Caco-2 (cell line): Measurements from ENCODE around the gene TMEM132D. TPM values are rescaled to one million over a fixed set of nuclear protein-coding genes. Genes with fewer than 3 reads are reported as not detected.

ENCODE experiments used
- BruUV-seq: library from RNA; stranded (reverse); fragments of 400-500 nt; replicated peaks from 2 replicates; lab custom pipeline; 2021; lab: Mats Ljungman, UMichigan
- CTCF ChIA-PET: fragments of 300-600 bp; sonication (Branson Sonifier 250); formaldehyde crosslinking; loops from one replicate; lab custom pipeline; 2022; ENCODE audit warnings: antibody characterized with exemption; lab: Charles Lee
- POLR2A ChIA-PET: fragments of 300-600 bp; sonication (Branson Sonifier 250); formaldehyde crosslinking; loops from one replicate; lab custom pipeline; 2022; ENCODE audit warnings: antibody characterized with exemption; lab: Charles Lee
- DNase-seq, 2 experiments: peaks; one replicate each; pipeline versions ENCODE4 v3.0.0 to v3.0.0-alpha.2; 2020 to 2022
- H3K27me3 ChIP-seq: replicated peaks from 2 replicates; pipeline ENCODE4 v1.6.0; 2011; ENCODE audit warnings: low read length; ENCODE audit not compliant: control insufficient read depth, insufficient read depth
- H3K36me3 ChIP-seq: 2 replicates; pipeline ENCODE4 v1.5.1; 2011; ENCODE audit warnings: low read length; ENCODE audit not compliant: control insufficient read depth, insufficient read depth
- H3K4me1 ChIP-seq: fragments of 250-450 bp; sonication (Bioruptor Pico); 2 replicates; pipeline ENCODE4 v1.5.1; 2020; ENCODE audit warnings: mild to moderate bottlenecking
- H3K4me3 ChIP-seq: 2 replicates; pipeline ENCODE4 v1.5.1; 2011; ENCODE audit warnings: low read depth, mild to moderate bottlenecking, control low read depth, low read length
- H3K9me3 ChIP-seq: fragments of 250-450 bp; sonication (Bioruptor Pico); 2 replicates; pipeline ENCODE4 v1.5.1; 2020; ENCODE audit warnings: mild to moderate bottlenecking, moderate library complexity
- H3K27ac Mint-ChIP-seq: one replicate; pipeline ENCODE4 v1.8.0; 2022; ENCODE audit warnings: mixed read lengths; ENCODE audit not compliant: unreplicated experiment
- H3K27me3 Mint-ChIP-seq: one replicate; pipeline ENCODE4 v1.8.0; 2022; ENCODE audit warnings: mixed read lengths; ENCODE audit not compliant: insufficient read depth, unreplicated experiment
- H3K36me3 Mint-ChIP-seq: one replicate; pipeline ENCODE4 v1.8.0; 2022; ENCODE audit warnings: mild to moderate bottlenecking, mixed read lengths; ENCODE audit not compliant: insufficient read depth, unreplicated experiment
- H3K4me1 Mint-ChIP-seq: one replicate; pipeline ENCODE4 v1.8.0; 2022; ENCODE audit warnings: low read depth, mixed read lengths; ENCODE audit not compliant: unreplicated experiment
- H3K4me3 Mint-ChIP-seq: one replicate; pipeline ENCODE4 v1.8.0; 2022; ENCODE audit warnings: mild to moderate bottlenecking, moderate library complexity, mixed read lengths; ENCODE audit not compliant: unreplicated experiment
- H3K9me3 Mint-ChIP-seq: one replicate; pipeline ENCODE4 v1.8.0; 2022; ENCODE audit warnings: mixed read lengths; ENCODE audit not compliant: unreplicated experiment
- intact Hi-C: fragments of 100-400 bp; cut with micrococcal nuclease; formaldehyde crosslinking; loops from one replicate; pipeline ENCODE4 v1.10.0; 2022; ENCODE audit not compliant: unreplicated experiment
- total RNA-seq: library from RNA; stranded (reverse); gene quantifications from 2 replicates; pipeline ENCODE4 v1.2.3, GENCODE V29; 2022
- TF ChIP-seq, protein P1 (sequence below), 2 experiments: fragments of 200-600 bp in 1 of 2; IDR thresholded peaks; 1 replicate in 1 of 2; 2 replicates in 1 of 2; pipeline versions ENCODE4 v1.5.1 to v1.8.0; 2011 to 2022; ENCODE audit warnings: antibody characterized with exemption in 1 of 2, control low read depth in 1 of 2, inconsistent platforms in 1 of 2, low read depth in 1 of 2, low read length in 1 of 2, mild to moderate bottlenecking in 1 of 2, moderate library complexity in 1 of 2; ENCODE audit not compliant: insufficient read depth in 1 of 2, severe bottlenecking in 1 of 2, unreplicated experiment in 1 of 2

Gene TMEM132D
- total RNA-seq, 1 experiment from 2014 or later: not detected

GRCh38 chr12:129160282-129160681, 743.5 kb downstream of the TMEM132D start:
- Mint-ChIP-seq H3K27me3 (peaks cover 6% of the 10 kb centered on the region), H3K9me3 (no peaks in the 10 kb centered on the region), H3K27ac (no peak overlapping the region), H3K36me3 (no peaks in the 10 kb centered on the region), H3K4me1 (no peaks in the 10 kb centered on the region), H3K4me3 (no peak overlapping the region)
- ChIA-PET CTCF (no interaction called here), POLR2A (no interaction called here)
- TF ChIP-seq, protein P1, sequence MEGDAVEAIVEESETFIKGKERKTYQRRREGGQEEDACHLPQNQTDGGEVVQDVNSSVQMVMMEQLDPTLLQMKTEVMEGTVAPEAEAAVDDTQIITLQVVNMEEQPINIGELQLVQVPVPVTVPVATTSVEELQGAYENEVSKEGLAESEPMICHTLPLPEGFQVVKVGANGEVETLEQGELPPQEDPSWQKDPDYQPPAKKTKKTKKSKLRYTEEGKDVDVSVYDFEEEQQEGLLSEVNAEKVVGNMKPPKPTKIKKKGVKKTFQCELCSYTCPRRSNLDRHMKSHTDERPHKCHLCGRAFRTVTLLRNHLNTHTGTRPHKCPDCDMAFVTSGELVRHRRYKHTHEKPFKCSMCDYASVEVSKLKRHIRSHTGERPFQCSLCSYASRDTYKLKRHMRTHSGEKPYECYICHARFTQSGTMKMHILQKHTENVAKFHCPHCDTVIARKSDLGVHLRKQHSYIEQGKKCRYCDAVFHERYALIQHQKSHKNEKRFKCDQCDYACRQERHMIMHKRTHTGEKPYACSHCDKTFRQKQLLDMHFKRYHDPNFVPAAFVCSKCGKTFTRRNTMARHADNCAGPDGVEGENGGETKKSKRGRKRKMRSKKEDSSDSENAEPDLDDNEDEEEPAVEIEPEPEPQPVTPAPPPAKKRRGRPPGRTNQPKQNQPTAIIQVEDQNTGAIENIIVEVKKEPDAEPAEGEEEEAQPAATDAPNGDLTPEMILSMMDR (IDR thresholded peaks at IDR 0.05; ENCODE audit: insufficient read depth in 1 of 2, low read depth in 1 of 2, low read length in 1 of 2, severe bottlenecking in 1 of 2, unreplicated experiment in 1 of 2): no peak
- no peaks in the 10 kb centered on the region for H3K4me1 ChIP-seq
- no peak for DNase-seq
- H3K36me3 ChIP-seq: no peaks in the 10 kb centered on the region
- intact Hi-C loops: no loop called here
- no peaks in the 10 kb centered on the region for H3K27me3 ChIP-seq
- no peaks in the 10 kb centered on the region for H3K9me3 ChIP-seq
- H3K4me3 ChIP-seq: no peak overlapping the region
- BruUV-seq: no TSS peak

DNA sequence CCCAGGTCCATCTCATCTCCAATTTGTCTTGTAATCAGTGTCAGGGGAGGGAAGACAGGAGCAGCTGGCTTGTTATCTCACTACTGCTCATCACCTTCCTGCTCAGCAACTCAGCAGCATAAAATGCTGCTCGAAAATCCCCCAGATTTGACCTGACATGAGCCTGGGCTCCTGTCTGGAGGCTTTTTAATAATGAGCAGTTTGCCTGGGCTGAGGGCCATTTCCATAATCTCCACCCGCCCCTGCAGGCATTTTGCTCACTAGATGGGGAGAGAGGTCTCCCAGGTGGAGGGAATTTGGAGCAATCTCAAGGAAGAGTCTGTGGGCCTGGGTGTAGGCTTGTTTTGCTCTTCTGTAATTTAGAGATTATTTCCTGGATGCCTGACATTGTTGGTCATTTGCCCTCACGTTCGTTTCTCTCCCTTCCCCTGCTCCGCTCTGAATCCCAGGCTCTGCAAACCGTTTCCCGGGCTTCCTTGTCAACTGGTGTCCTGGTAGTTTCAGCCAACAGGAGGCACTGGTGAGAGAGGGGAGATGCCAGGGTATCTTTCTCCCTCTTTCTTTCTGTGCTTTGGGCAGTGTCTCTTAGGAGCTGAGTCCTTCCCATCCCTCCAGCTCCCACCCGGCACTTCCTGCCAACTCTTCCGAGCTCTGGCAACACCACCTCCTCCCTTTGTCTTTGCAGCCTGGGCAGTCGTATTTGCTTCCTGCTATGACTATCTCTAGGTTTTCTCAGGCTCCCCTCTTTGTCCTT, 751.3 kb downstream of the TMEM132D start:
- Histone ChIP-seq H3K9me3 (no peaks in the 10 kb centered on the region), H3K4me3 (no peak overlapping the region), H3K4me1 (no peaks in the 10 kb centered on the region), H3K36me3 (no peaks in the 10 kb centered on the region), H3K27me3 (no peaks in the 10 kb centered on the region)
- no peak for DNase-seq
- intact Hi-C loops: no loop called here
- Mint-ChIP-seq H3K27me3 (peaks cover 3% of the 10 kb centered on the region), H3K9me3 (no peaks in the 10 kb centered on the region), H3K4me1 (no peaks in the 10 kb centered on the region), H3K4me3 (no peak overlapping the region), H3K27ac (no peak overlapping the region), H3K36me3 (no peaks in the 10 kb centered on the region)
- CTCF ChIA-PET: no interaction called here
- POLR2A ChIA-PET: no interaction called here
- TF ChIP-seq, protein P1 (IDR thresholded peaks at IDR 0.05; ENCODE audit: insufficient read depth in 1 of 2, low read depth in 1 of 2, low read length in 1 of 2, severe bottlenecking in 1 of 2, unreplicated experiment in 1 of 2): no peak
- BruUV-seq: no TSS peak

- Histone ChIP-seq H3K4me3 (no peak overlapping the region), H3K4me1 (no peaks in the 10 kb centered on the region), H3K9me3 (no peaks in the 10 kb centered on the region), H3K36me3 (no peaks in the 10 kb centered on the region), H3K27me3 (no peaks in the 10 kb centered on the region)
- Mint-ChIP-seq H3K9me3 (no peaks in the 10 kb centered on the region), H3K27me3 (peaks cover 6% of the 10 kb centered on the region), H3K4me3 (no peak overlapping the region), H3K4me1 (no peaks in the 10 kb centered on the region), H3K27ac (no peak overlapping the region), H3K36me3 (no peaks in the 10 kb centered on the region)
- no TSS peak for BruUV-seq
- CTCF ChIA-PET: no interaction called here
- POLR2A ChIA-PET: no interaction called here
- TF ChIP-seq, protein P1 (IDR thresholded peaks at IDR 0.05; ENCODE audit: insufficient read depth in 1 of 2, low read depth in 1 of 2, low read length in 1 of 2, severe bottlenecking in 1 of 2, unreplicated experiment in 1 of 2): no peak
- DNase-seq: no peak
- intact Hi-C loops: no loop called here
These were observed 753.1 kb downstream of the TMEM132D start for GRCh38 chr12:129150721-129151120.
